GM20000 (cell line): ENCODE data around the gene SLC39A11.
"Not testable (repeated sequence)": the region's sequence is repeated elsewhere in the genome, so short reads cannot be mapped to it uniquely, and the experiment has no call there.

Experiments
- DNase-seq: peaks from one replicate; pipeline ENCODE4 v3.0.0; 2012; ENCODE audit warnings: low spot score
- CTCF ChIP-seq: IDR thresholded peaks from 2 replicates; pipeline ENCODE4 v1.5.1; 2012; ENCODE audit warnings: mild to moderate bottlenecking, control low read depth; ENCODE audit errors: extremely low read depth, missing control alignments

Gene SLC39A11

GRCh38 chr17:72903522-72903921 lies 189.0 kb downstream of the SLC39A11 start:
- TF ChIP-seq CTCF: no peak
- no peak for DNase-seq

GRCh38 chr17:72901657-72902056 lies 190.8 kb downstream of the SLC39A11 start:
- no peak for DNase-seq
- no peak for TF ChIP-seq CTCF

GRCh38 chr17:72901083-72901482 lies 191.4 kb downstream of the SLC39A11 start:
- no peak for DNase-seq

GRCh38 chr17:72900654-72900971 lies 191.9 kb downstream of the SLC39A11 start:
- DNase-seq: no peak
- TF ChIP-seq CTCF: no peak

More at GRCh38 chr17:72901083-72901482, 191.4 kb downstream of the SLC39A11 start:
- no peak for TF ChIP-seq CTCF

GRCh38 chr17:72898725-72899124 lies 193.8 kb downstream of the SLC39A11 start:
- TF ChIP-seq CTCF: no peak
- no peak for DNase-seq

GRCh38 chr17:72896288-72896687 lies 196.2 kb downstream of the SLC39A11 start:
- not testable (repeated sequence) for DNase-seq

GRCh38 chr17:72891627-72892026 lies 200.9 kb downstream of the SLC39A11 start:
- DNase-seq: no peak
- TF ChIP-seq CTCF: no peak

GRCh38 chr17:72890711-72891110 lies 201.8 kb downstream of the SLC39A11 start:
- no peak for DNase-seq
- TF ChIP-seq CTCF: no peak
